Liver (tissue), 3 donors: Measurements from ENCODE around the gene SLC5A2.

ENCODE experiments used
- TAF1 ChIP-seq: conservative IDR thresholded peaks from 2 replicates; pipeline ENCODE4 v1.6.1; 2016; ENCODE audit warnings: antibody characterized with exemption, mild to moderate bottlenecking
- TF ChIP-seq, protein P1 (sequence below): fragments of 150-350 bp; IDR thresholded peaks from 2 replicates; pipeline ENCODE4 v1.5.1; 2017; ENCODE audit warnings: improper control_type of control experiment, low read depth, low read length; ENCODE audit not compliant: missing input control
- TF ChIP-seq, protein P2 (sequence below): IDR thresholded peaks from 2 replicates; pipeline ENCODE4 v1.6.1; 2016; ENCODE audit warnings: antibody characterized with exemption
- donor health status: healthy.
- donor health status: healthy.

DNA sequence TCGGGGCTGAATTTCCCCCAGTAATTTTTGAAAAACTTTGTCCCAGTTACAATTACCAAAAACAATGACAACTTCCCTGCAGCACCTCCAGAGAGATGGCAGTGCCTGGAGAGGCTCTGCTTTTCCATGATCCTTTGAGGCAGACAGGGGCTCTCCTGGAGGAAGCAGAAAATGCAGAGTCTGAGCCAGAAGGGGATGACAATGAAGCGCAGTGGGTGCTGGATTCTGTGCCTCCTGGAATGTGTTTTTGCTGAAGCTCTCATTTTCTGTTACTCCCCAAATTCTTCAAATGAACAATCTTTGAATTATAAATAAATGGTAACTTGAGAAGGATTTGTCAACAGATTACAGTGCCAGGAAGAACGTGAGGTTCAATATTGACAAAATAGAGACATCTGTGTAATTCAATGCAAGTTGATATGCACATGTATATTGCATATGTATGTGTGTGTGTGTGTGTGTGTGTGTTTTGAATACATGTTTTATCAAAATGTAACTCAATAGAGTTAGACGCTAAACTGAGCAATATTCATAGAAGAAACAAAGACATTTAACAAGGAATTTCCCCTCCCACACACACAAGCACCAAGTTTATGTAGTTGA, 35.0 kb downstream of the SLC5A2 start:
- TF ChIP-seq, protein P1, sequence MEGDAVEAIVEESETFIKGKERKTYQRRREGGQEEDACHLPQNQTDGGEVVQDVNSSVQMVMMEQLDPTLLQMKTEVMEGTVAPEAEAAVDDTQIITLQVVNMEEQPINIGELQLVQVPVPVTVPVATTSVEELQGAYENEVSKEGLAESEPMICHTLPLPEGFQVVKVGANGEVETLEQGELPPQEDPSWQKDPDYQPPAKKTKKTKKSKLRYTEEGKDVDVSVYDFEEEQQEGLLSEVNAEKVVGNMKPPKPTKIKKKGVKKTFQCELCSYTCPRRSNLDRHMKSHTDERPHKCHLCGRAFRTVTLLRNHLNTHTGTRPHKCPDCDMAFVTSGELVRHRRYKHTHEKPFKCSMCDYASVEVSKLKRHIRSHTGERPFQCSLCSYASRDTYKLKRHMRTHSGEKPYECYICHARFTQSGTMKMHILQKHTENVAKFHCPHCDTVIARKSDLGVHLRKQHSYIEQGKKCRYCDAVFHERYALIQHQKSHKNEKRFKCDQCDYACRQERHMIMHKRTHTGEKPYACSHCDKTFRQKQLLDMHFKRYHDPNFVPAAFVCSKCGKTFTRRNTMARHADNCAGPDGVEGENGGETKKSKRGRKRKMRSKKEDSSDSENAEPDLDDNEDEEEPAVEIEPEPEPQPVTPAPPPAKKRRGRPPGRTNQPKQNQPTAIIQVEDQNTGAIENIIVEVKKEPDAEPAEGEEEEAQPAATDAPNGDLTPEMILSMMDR, result no peak
- no peak for TF ChIP-seq TAF1
- TF ChIP-seq, protein P2, sequence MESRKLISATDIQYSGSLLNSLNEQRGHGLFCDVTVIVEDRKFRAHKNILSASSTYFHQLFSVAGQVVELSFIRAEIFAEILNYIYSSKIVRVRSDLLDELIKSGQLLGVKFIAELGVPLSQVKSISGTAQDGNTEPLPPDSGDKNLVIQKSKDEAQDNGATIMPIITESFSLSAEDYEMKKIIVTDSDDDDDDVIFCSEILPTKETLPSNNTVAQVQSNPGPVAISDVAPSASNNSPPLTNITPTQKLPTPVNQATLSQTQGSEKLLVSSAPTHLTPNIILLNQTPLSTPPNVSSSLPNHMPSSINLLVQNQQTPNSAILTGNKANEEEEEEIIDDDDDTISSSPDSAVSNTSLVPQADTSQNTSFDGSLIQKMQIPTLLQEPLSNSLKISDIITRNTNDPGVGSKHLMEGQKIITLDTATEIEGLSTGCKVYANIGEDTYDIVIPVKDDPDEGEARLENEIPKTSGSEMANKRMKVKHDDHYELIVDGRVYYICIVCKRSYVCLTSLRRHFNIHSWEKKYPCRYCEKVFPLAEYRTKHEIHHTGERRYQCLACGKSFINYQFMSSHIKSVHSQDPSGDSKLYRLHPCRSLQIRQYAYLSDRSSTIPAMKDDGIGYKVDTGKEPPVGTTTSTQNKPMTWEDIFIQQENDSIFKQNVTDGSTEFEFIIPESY, result no peak
